Smooth muscle cell of the brain vasculature (primary cell): Measurements from ENCODE around the gene GDAP1L1.
"Not testable (repeated sequence)": the region's sequence is repeated elsewhere in the genome, so short reads cannot be mapped to it uniquely, and the experiment has no call there.

Experiments used
- DNase-seq: peaks from one replicate; pipeline ENCODE4 v3.0.0-alpha.2; 2012; ENCODE audit warnings: low read depth, low spot score

GDAP1L1 gene

DNA sequence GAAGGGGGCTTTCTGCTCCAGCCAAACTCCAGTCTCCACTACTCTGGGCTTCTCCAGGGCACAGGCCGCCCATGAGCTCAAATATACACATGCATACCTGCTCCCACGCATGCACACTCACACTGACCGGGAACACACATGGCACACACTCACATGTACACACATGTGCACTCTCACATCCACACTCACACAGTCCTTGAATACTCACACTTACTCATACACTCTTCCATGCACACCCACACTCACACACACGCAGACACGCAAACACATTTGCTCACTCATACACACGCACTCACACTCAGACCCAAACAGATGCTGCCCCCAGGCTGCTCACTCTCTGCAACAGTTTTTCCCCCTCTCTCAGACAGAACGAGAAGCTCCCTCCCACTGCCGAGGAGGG, 7.0 kb downstream of the GDAP1L1 start:
- DNase-seq = no peak

DNA sequence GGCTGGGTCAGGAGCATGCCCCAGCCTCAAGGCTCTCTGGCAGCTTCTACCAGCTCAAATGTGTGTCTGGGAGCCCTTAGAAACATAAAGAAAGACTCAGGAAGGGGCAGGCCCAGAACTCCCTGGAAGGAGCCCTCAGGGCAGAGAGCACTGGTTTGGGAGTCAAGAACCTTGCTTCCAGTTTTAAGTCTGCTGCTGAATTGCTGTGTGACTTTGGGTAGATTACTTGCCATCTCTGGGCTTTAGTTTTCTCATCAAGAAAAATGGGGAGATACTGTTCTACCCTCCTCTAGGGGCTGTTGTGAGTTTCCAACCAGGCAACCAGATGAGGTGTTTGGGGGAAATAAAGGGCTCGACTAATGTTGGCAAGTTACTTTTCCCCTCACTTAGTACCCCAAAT, 8.8 kb downstream of the GDAP1L1 start:
- no peak for DNase-seq

DNA sequence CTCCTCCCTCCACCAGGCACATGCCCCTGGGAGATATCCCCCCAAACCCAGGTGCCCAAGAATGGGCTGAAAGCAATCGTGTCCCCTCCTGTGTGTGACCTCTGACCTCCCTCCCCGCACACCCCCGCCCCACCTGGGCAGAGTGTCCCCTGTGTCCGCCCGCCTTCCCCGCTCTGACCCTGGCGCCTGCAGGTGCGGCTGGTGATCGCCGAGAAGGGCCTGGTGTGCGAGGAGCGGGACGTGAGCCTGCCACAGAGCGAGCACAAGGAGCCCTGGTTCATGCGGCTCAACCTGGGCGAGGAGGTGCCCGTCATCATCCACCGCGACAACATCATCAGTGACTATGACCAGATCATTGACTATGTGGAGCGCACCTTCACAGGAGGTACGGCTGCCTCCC, 9.9 kb downstream of the GDAP1L1 start:
- no peak for DNase-seq

DNA sequence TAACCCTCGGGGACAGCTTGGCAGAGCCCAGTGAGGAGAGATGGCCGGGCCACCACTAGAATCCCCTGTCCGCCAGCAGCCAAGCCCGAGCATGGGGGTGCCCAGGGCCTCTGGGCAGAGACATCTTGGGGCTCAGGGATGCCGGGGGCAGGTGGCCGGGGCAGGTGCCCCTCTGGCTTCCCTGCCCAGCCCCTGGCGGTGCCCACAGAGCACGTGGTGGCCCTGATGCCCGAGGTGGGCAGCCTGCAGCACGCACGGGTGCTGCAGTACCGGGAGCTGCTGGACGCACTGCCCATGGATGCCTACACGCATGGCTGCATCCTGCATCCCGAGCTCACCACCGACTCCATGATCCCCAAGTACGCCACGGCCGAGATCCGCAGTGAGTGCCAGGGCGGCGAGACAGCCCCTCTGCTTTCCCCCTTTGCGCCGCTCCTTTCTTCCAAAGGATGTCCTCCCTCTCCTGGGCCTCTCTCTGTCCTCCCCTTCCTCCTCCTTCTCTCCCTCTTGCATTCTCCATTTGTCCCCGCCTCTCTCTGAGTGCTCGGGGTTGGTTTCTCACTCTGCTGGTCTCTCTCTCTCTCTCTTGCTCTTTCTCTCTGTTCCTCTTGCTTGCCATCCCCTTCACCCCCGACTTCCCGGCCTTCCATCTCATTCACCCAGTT, 11.2 kb downstream of the GDAP1L1 start:
- DNase-seq = no peak

DNA sequence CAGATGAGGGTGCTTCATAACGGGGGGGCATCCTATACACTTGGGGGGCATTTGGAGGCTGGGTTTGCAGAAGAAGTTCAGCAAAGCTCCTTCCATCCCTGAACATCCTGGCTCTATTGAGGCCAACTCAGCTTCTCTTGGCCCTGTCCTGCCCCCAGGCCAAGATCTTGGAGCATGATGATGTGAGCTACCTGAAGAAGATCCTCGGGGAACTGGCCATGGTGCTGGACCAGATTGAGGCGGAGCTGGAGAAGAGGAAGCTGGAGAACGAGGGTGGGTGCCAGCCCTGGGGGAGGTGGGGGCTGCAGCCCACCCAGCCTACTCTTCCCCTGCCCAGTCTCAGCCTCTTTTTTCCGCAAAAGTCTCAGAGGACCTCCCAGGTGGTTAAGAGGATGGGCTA, 17.2 kb downstream of the GDAP1L1 start:
- no peak for DNase-seq

DNA sequence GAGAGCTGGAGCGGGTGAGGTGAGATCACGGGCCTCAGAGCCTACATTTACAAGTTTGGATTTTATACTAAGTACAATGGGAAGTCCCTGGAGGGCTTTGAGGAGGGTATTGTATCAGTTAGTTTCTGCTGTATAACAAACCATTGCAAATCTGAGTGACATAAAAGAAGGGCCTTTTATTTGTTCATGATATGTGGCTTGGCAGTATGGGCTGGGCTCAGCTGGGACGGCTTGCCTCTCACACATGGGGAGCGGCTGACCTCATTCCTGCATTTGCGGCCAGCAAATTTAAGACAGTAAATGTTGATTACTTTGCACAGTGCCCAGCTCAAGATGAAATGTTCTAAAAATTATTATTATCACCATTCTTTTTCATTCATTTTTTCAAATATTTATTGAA, 21.7 kb downstream of the GDAP1L1 start:
- DNase-seq = no peak

DNA sequence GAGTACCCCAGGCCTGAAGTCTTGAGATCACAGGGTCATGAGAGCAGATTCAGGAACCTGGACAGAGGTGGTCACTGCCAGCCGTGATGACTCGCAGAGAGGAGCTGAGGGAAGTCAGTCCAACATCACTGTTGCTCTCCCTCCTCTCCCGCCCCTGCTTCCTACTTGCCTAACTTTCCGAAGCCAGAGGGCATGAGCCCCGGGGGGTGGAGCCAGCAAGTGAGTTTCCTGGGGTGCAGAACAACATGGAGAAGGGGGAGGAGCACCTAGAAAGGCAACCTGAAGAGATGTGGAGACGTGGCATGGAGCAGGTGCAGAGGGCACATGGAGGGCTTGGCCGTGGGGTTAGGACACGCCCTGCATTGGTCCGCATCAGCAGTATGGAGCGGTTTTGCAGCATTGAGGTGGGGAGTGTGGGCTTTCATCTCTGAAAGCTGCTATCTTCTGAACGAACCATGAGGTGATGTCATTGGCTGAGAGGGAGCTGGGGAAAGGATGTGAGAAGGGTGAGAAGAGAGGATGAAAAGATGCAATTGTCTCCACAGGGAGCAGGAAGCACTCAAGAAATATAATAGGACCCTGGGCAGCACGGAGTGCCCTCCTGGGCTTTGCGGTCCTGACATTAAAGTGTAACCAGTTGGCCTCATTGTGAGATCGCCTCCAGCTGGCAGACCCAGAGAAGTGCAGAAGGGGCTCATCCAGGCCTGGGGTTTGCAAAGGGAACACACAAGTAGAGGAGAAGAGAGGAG, 25.0 kb downstream of the GDAP1L1 start:
- no peak for DNase-seq

DNA sequence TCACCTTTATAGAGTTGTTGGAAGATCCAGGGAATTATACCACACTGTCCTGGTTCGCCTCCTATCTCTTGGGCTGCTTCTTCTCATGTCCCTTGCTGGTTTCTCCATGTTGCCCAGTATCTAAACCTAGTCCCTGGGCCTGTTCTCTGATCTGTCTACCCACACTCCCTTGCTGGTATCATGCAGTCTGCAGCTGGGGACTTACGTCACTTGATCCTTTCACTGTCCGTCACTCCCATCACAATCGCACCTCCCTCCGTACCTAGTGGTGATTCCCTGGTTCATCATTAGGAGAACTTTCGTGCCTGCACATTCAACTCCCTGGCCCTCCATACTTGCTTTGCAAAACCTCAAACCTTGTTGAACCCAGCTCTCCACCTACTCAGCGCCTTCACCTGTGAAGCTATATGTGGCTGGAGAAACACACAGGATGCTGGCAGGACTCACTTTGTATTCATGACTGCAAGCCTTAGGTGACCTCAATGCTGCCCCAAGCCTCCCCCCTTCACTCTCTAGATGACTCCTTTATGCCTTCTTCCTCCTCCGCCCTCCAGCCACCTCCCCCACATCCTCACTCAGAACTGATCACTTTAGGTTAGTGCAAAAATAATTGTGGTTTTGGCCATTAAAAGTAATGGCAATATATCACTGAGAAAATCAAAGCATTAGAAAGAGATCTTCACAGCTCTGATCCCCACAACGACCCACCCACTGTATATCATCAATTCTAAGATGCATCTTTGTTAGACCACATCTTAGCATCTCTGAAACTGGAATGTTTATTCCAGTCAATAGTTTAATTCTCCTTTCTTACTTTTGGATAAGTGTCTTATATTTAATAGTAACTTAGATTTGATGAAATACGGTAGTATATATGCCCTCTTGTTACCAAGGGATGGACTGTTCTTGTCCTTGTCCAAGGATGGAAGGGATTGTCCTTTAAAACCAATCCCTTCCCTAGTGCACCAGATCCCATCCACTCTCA, 26.4 kb downstream of the GDAP1L1 start:
- no peak for DNase-seq

DNA sequence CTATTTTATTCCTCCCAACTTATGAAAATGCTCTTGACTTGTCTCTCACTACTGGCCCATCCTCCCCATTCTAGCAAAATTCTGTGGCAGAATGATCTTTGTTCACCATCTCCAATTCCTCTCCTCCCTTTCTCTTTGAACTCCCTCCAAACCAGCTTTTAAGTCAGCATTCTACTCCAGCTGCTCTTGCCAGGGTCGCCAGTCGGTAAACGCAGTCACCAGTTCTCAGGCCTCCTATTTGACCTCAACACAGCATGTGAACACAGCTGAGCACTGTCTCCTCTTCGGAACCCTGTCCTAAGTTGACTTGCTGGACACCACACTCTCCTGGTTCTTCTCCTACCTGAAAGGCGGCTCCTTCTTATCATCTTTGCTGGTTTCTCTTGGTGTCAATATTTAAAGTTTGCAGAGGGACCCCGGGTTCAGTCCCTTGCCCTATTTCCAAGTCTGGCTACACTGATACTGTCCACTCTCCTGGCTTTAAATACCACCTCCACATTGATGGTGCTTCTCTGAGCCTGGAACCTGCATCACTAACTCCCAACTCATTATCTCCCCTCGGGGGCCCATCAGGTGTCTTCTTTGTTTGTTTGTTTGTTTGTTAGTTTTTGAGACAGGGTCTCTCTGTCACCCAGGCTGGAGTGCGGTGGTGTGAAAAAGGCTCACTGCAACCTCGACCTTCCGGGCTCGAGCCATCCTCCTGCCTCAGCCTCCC, 27.4 kb downstream of the GDAP1L1 start:
- no peak for DNase-seq

DNA sequence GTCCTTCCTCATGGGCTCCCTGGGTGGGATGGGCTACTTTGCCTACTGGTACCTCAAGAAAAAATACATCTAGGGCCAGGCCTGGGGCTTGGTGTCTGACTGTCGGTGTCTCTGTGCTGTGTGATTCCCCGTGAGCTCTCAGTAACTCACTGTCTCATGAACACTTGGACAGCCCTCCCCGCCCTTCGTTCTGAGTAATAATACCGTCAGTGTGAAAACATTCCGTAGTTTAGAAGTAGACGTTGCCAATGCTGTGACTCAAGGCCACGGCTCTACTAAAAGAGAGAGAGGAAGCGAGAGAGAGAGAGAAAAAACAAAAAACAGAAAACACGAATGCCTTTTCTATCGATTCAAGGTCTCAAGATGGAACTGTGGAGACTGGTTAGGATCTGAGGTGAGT, 32.1 kb downstream of the GDAP1L1 start:
- DNase-seq = no peak

DNA sequence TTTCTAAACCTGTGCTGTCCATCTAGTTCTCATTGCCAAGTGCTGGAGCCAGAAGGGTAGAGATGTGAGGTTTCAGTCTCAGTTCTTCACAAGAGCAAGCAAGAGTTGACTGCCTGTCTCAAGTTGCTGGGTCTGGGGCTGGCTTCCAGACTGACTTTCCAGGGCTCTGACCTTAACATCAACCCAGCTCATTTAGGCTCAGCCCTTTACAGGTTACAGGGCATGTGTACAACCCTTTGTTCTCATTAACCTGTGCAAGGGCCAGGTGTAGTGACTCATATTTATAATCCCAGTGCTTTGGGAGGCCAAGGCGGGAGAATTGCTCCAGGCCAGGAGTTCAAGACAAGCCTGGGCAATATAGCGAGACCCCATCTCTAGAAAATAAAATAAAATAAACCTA, 33.3 kb downstream of the GDAP1L1 start:
- DNase-seq = no peak

DNA sequence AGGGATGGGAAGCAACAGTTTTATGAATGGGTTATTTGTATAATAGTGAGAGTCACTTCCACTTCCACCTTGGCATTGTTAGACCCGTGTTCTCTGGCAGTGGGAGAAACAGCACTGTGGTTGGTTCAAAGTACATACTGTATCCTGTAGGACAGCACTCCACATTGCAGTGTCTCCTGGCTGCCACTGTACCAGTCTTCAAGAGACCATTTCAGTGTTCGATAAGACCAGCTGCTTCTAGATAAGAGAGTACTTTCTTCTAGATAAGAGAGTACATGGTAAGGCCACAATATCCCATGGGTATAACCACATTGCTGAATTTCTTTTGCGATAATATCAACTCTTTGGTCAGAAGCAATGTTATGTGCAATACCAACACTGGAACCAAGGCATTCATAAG, 35.1 kb downstream of the GDAP1L1 start:
- no peak for DNase-seq

DNA sequence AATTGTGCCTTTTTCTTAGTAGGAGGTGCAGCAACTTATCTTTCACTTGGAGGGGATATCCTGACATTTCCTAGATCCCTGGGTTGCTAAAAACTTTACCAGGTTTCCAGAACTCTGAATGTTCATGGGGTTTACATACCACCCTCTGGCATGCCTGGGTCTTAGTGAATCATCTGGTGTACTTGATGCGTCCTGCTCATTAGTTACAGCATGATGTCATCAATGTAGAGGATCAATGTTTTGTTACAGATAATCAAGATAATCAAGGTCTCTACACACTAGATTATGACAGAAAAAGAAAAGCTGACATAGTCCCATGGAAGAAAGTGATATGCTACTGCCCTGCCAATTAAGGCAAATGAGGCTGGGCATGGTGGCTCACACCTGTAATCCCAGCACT, 36.9 kb downstream of the GDAP1L1 start:
- DNase-seq = no peak

DNA sequence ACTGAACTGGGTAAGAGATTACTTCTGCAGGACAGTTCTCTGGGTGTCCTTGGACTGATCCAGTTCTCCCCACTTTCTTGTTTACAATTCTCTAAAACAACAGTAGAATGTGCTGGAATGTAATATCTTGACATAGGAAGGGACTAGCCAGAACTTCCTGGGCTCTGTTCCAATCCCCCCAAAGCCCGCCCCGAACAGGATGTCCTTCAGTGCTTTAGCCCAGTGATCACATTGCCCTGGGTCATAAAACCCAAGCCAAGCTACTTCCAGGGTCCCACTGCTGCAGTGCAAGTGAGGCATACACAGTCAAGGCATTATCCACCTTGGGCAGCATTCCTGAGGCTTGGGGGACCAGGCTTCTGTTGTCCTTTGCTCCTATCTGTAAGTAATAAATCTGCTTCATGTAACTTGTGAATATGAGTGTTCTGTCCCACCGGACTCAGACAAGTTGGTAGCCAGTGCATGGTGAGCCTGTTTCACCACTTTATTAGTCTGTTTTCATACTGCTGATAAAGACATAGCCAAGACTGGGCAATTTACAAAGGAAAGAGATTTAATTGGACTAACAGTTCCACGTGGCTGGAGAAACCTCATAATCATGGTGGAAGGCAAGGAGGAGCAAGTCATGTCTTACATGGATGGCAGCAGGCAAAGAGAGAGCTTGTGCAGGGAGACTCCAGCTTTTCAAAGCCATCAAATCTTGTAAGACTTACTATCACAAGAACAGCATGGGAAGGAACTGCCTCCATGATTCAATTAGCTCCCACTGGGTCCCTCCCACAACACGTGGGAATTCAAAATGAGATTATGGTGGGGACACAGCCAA, 40.4 kb downstream of the GDAP1L1 start:
- no peak for DNase-seq

DNA sequence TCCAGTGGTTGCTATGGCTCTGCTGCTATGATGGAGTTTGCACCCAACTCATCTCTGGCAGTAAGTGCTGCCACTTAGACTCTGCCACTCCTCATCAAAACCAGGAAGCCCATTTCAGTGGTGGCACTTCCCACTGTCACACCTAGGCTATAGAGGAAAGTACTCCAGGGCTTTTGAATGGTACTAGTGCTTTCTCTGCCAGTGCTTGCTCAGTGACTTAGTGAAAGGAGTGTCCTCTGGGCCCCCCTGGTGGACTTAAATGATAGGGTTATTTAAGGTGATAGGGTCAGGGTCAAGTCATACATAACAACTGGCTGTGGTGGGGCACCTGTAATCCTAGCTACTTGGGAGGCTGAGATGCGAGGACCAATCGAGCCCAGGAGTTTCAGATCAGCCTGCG, 41.1 kb downstream of the GDAP1L1 start:
- DNase-seq = no peak

DNA sequence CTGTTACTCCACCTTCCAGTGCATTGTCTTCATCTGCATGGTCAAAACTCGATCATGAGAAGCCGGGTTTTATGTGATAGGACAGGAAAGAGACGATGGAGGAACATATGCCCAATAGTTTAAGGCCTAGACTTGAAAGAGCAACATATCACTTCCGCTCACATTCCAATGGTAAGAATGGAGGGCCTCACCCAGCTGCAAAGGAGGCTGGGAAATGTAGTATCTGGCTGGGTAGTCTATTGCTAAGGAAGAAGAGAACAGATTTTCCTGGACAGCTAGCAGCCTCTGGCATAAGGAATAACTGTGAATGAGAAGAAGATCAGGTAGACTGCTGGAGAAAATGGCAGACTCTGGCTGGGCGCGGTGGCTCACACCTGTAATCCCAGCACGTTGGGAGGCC, 44.6 kb downstream of the GDAP1L1 start:
- no peak for DNase-seq

DNA sequence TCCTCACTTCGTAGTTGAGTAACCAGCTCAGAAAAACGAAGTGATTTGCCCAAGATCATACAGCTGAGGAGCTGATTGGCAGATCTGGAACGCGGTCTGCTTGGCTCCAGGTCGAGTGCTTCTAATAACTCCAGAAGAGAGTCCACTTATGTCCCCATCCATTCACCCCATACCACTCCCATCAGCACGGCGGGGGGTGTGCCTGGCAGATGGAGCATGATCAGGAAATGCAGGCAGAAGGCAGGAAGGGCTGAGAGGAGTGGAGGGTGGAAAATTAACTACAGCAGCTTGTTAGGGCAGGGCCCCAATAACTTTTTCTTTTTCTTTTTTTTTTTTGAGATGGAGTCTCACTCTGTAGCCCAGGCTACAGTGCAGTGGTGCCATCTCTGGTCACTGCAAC, 48.9 kb downstream of the GDAP1L1 start:
- no peak for DNase-seq

DNA sequence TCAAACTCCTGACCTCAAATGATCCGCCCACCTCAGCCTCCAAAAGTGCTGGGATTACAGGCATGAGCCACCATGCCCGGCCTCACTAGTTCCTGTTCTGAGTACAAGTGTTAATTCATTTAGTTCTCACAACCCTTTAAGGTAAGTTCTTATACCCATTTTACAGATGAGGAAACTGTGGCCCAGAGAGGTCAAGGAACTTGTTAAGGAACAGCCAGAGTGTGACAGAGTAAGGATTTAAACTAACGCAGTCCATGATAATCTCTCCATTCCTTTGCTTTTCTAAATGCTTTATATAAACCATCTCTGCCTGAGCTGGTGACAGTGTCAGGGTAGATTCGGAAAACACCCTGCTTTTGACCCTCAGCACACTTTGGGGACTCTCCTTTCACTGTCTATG, 50.6 kb downstream of the GDAP1L1 start:
- DNase-seq = no peak

DNA sequence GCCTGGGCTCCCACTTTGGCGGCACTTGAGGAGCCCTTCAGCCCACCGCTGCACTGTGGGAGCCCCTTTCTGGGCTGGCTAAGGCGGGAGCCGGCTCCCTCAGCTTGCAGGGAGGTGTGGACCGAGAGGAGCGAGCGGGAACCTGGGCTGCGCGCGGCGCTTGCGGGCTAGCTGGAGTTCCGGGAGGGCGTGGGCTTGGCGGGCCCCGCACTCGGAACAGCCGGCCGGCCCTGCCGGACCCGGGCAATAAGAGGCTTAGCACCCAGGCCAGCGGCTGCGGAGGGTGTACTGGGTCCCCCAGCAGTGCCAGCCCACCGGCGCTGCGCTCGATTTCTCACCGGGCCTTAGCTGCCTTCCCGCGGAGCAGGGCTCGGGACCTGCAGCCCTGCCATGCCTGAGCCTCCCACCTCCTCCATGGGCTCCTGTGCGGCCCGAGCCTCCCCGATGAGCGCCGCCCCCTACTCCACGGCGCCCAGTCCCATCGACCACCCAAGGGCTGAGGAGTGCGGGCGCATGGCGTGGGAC, 52.0 kb downstream of the GDAP1L1 start:
- not testable (repeated sequence) for DNase-seq

DNA sequence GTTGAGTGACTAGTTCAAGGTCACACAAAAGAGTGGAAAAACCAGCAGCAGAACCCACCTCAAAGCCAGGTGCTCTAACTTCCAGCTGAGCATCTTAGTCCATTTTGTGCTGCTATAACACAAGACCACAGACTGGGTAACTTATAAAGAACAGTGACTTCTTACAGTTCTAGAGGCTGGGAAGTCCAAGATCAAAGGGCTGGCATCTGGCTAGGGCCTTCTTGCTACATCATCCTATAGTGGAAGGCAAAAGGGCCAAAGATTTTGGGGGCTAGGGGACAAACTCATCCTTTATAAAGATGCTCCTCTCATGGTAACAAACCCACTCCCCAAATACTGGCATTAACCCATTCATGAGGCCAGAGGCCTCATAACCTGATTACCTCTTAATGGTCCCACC, 54.2 kb downstream of the GDAP1L1 start:
- DNase-seq = no peak
